SJCRH30 (cell line): ENCODE measurements around the gene TAS2R41. TPM values are rescaled to one million over a fixed set of nuclear protein-coding genes. Genes with fewer than 3 reads are reported as not detected.
"Not testable (repeated sequence)": the region's sequence is repeated elsewhere in the genome, so short reads cannot be mapped to it uniquely, and the experiment has no call there.

ENCODE experiments used
- DNase-seq, 2 experiments: peaks; one replicate each; pipeline ENCODE4 v3.0.0-alpha.2; 2015 to 2020
- H3K27ac ChIP-seq: fragments of 250-450 bp; sonication (Bioruptor Pico); 2 replicates; pipeline ENCODE4 v1.5.1; 2020; ENCODE audit warnings: mild to moderate bottlenecking, moderate library complexity
- H3K27me3 ChIP-seq: fragments of 250-450 bp; sonication (Bioruptor Pico); 2 replicates; pipeline ENCODE4 v1.5.1; 2020; ENCODE audit warnings: mild to moderate bottlenecking, moderate library complexity
- H3K36me3 ChIP-seq: fragments of 250-450 bp; sonication (Bioruptor Pico); 2 replicates; pipeline ENCODE4 v1.5.1; 2020; ENCODE audit warnings: mild to moderate bottlenecking, moderate library complexity
- H3K4me1 ChIP-seq: fragments of 250-450 bp; sonication (Bioruptor Pico); 2 replicates; pipeline ENCODE4 v1.5.1; 2020; ENCODE audit warnings: mild to moderate bottlenecking, moderate library complexity
- H3K4me3 ChIP-seq: fragments of 250-450 bp; sonication (Bioruptor Pico); 2 replicates; pipeline ENCODE4 v1.5.1; 2020; ENCODE audit warnings: mild to moderate bottlenecking, moderate library complexity
- H3K9me3 ChIP-seq: fragments of 250-450 bp; sonication (Bioruptor Pico); replicated peaks from 2 replicates; pipeline ENCODE4 v1.5.1; 2020; ENCODE audit warnings: mild to moderate bottlenecking, moderate library complexity
- total RNA-seq: library from RNA; depleted of rRNA; stranded (reverse); fragments of >200 nt; shearing (Covaris generic); gene quantifications from 2 replicates; pipeline ENCODE4 v1.2.3, GENCODE V29; 2014; rRNA removed

TAS2R41 gene
- total RNA-seq, 1 experiment from 2014 or later, result not detected

- H3K27ac ChIP-seq, result no peak overlapping the region
- no peaks in the 10 kb centered on the region for H3K4me1 ChIP-seq
- H3K9me3 ChIP-seq, result no peaks in the 10 kb centered on the region
- no peaks in the 10 kb centered on the region for H3K27me3 ChIP-seq
- no peaks in the 10 kb centered on the region for H3K36me3 ChIP-seq
- no peak for DNase-seq
- no peak overlapping the region for H3K4me3 ChIP-seq
These were observed 35.0 kb downstream of the TAS2R41 start for GRCh38 chr7:143512488-143513340.

- DNase-seq, result no peak
- peaks cover 15% of the 10 kb centered on the region for H3K4me1 ChIP-seq
- no peaks in the 10 kb centered on the region for H3K36me3 ChIP-seq
- H3K4me3 ChIP-seq, result no peak overlapping the region
- H3K9me3 ChIP-seq, result no peaks in the 10 kb centered on the region
- no peak overlapping the region for H3K27ac ChIP-seq
- H3K27me3 ChIP-seq, result no peaks in the 10 kb centered on the region
These were observed 36.8 kb downstream of the TAS2R41 start for GRCh38 chr7:143514487-143514886.

- H3K4me1 ChIP-seq, result peaks cover 20% of the 10 kb centered on the region
- H3K36me3 ChIP-seq, result no peaks in the 10 kb centered on the region
- no peak overlapping the region for H3K4me3 ChIP-seq
- H3K27me3 ChIP-seq, result no peaks in the 10 kb centered on the region
- H3K27ac ChIP-seq, result no peak overlapping the region
- DNase-seq, result no peak
- H3K9me3 ChIP-seq, result no peaks in the 10 kb centered on the region
These were observed 37.5 kb downstream of the TAS2R41 start for GRCh38 chr7:143514995-143515735.

- Histone ChIP-seq H3K4me3 (no peak overlapping the region), H3K4me1 (peaks cover 35% of the 10 kb centered on the region), H3K27me3 (no peaks in the 10 kb centered on the region), H3K9me3 (no peaks in the 10 kb centered on the region), H3K36me3 (no peaks in the 10 kb centered on the region), H3K27ac (no peak overlapping the region)
- DNase-seq, result no peak
These were observed 39.3 kb downstream of the TAS2R41 start for GRCh38 chr7:143516981-143517380.

GRCh38 chr7:143518521-143518920 lies 40.8 kb downstream of the TAS2R41 start:
- H3K4me1 ChIP-seq, result peaks cover 35% of the 10 kb centered on the region
- peak in 1 of 2 experiments; percentile 36 for DNase-seq
- H3K27me3 ChIP-seq, result no peaks in the 10 kb centered on the region
- no peaks in the 10 kb centered on the region for H3K36me3 ChIP-seq
- H3K4me3 ChIP-seq, result no peak overlapping the region
- H3K27ac ChIP-seq, result no peak overlapping the region
- no peaks in the 10 kb centered on the region for H3K9me3 ChIP-seq

- no peaks in the 10 kb centered on the region for H3K36me3 ChIP-seq
- no peak overlapping the region; the same call in 1 of the 2 replicates for H3K27ac ChIP-seq
- DNase-seq, result no peak
- H3K4me3 ChIP-seq, result no peak overlapping the region
- H3K4me1 ChIP-seq, result peaks cover 35% of the 10 kb centered on the region
- no peaks in the 10 kb centered on the region for H3K9me3 ChIP-seq
- no peaks in the 10 kb centered on the region for H3K27me3 ChIP-seq
These were observed 41.3 kb downstream of the TAS2R41 start for GRCh38 chr7:143518941-143519340.

- peak overlapping the region; percentile 19; the same call in 1 of the 2 replicates for H3K27ac ChIP-seq
These were observed 41.9 kb downstream of the TAS2R41 start for GRCh38 chr7:143519411-143520131.

GRCh38 chr7:143522309-143522916 lies 44.7 kb downstream of the TAS2R41 start:
- not testable (repeated sequence) for H3K9me3 ChIP-seq, H3K27me3 ChIP-seq, H3K4me3 ChIP-seq, H3K36me3 ChIP-seq, H3K27ac ChIP-seq
- DNase-seq, result peak in 1 of 2 experiments; percentile 18
- peaks cover 35% of the 10 kb centered on the region for H3K4me1 ChIP-seq

More at GRCh38 chr7:143519411-143520131, 41.9 kb downstream of the TAS2R41 start:
- Histone ChIP-seq H3K4me1 (peaks cover 35% of the 10 kb centered on the region), H3K4me3 (no peak overlapping the region), H3K9me3 (no peaks in the 10 kb centered on the region), H3K27me3 (no peaks in the 10 kb centered on the region), H3K36me3 (no peaks in the 10 kb centered on the region)
- peak; percentile 91 to 95 for DNase-seq

Other genes starting within 250 kb of the TAS2R41 start
- 35.2 and 35.6 TPM in 2 replicates for gene GSTK1, start 214.4 kb upstream of the TAS2R41 start, total RNA-seq
- 0.97 and 2.5 TPM in 2 replicates for gene TMEM139, start 192.9 kb upstream of the TAS2R41 start, total RNA-seq
- gene CASP2, start 189.5 kb upstream of the TAS2R41 start, total RNA-seq, result 36.6 and 39.1 TPM in 2 replicates
- not detected in 2 replicates for gene CLCN1, start 161.8 kb upstream of the TAS2R41 start, total RNA-seq
- 0.15 and 0.22 TPM in 2 replicates for gene FAM131B, start 115.2 kb upstream of the TAS2R41 start, total RNA-seq
- 34.6 and 35.9 TPM in 2 replicates for gene ZYX, start 96.5 kb upstream of the TAS2R41 start, total RNA-seq
- 0.32 and 1.0 TPM in 2 replicates for gene EPHA1, start 69.0 kb upstream of the TAS2R41 start, total RNA-seq
- not detected in 2 replicates for gene TAS2R60, start 34.4 kb upstream of the TAS2R41 start, total RNA-seq
- not detected in 2 replicates for gene CTAGE15, start 93.9 kb downstream of the TAS2R41 start, total RNA-seq
- 0.28 and 0.51 TPM in 2 replicates for gene TCAF2, start 143.1 kb downstream of the TAS2R41 start, total RNA-seq